ENCODE measurements around the gene PLOD3.

Gene PLOD3

DNA sequence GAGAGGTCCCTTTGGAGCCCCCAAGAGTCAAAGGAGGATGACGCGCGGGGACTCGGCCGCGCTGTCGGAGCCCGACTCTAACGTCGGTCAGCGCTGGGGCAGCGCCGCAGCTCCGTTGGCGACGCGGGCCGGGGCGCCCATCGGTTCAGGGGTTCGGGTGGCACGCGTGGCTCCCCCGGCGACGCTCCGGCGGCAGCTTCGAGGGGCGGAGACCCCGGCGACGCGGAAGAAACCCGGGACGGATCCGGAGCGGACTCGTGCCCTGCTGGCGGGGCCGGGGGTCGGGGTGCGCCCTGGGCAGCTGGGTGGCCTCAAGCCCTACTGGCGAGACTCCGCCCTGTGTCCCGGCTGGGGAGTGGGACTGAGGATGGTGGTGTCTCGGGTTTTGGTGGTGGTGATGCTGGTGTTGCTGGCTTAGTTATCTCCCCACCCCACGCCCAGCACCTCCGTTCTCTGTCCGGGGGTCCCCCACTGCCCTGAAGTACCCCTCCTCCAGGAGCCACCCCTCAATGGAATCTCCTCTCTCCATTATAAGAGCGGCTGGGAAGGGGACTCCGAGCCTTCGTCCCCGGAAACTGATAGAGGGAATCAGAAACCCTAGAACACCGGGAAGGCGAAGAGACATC, 37.1 kb downstream of the PLOD3 start, which contains the start of gene NAT16:
Gene NAT16, minus strand, starts transcription at position 164 of the 626 bp plus-strand sequence. CDS start 5,486 bp downstream, outside the sequence.
- Mint-ChIP-seq H3K4me3 (peak within 1 kb of the TSS; percentile 75), H3K36me3 (no peaks in the 10 kb centered on the region), H3K9me3 (no peaks in the 10 kb centered on the region), H3K27ac (no peak within 1 kb of the TSS), H3K27me3 (peaks cover 51% of the 10 kb centered on the region), H3K4me1 (peaks cover 12% of the 10 kb centered on the region)

DNA sequence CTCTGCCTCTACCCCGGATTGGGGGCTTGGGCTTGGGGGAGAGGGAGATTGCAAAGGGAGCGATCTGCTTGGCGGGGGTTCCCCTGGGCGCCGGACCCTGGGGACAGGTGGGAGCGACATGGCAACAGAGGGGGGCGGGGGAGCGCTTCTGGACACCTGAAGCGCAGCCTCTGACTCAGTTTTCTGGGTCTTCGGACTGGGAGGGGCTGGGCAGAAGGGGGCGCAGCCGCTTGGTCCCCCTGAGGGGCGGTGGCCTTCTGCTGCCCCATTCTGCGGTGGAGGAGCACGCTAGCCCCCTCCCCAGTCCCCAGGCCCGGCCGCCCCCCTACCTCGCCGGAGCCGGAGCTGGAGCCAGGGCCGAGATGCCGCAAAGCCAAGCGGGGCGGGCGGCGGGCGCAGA, 37.7 kb downstream of the PLOD3 start:
- H3K9me3 Mint-ChIP-seq, result no peaks in the 10 kb centered on the region
- peaks cover 16% of the 10 kb centered on the region for H3K4me1 Mint-ChIP-seq
- no peak overlapping the region for H3K4me3 Mint-ChIP-seq
- no peaks in the 10 kb centered on the region for H3K36me3 Mint-ChIP-seq
- H3K27me3 Mint-ChIP-seq, result peaks cover 54% of the 10 kb centered on the region
- no peak overlapping the region for H3K27ac Mint-ChIP-seq

DNA sequence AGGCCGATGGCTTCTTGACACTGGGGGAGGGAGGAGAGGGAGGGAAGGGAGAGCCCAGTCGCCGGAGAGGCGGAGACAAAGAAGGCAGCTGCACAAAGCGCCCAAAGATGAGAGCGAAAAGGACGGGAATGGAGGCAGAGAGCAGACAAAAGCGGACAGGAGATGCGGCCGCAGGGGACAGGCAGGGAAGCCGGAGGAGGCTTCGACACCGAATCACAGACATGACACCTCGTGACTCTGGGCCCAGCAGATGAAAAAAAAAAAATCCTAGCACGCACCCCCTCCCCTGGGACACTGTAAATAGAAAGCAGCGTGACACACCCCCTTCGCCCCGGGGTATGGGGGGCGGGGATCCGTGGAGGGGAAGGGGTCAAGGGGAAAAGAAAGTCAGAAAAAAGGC, 38.3 kb downstream of the PLOD3 start:
- Mint-ChIP-seq H3K4me1 (peaks cover 21% of the 10 kb centered on the region), H3K27me3 (peaks cover 55% of the 10 kb centered on the region), H3K4me3 (peak overlapping the region; percentile 75), H3K9me3 (no peaks in the 10 kb centered on the region), H3K27ac (no peak overlapping the region), H3K36me3 (no peaks in the 10 kb centered on the region)

DNA sequence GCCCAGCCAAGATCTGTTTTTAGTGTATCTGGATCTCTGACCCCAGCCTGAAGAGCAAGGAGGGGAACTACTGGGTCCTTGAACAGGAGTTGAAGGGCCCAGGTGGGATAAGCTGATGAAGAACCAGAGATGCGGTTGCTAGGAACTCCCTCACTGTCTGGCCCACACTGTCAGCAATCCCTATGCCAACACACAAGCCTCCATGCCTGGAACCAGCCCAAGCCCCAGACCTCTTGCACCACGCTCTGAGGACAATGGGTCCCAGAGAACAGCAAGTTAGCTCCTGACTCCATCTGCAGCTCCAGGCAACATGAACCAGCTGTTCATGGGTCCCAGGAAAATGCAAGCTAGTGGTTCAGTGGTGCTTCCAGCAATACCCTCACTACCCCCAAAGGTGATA, 39.7 kb downstream of the PLOD3 start:
- Mint-ChIP-seq H3K4me1 (peaks cover 34% of the 10 kb centered on the region), H3K36me3 (peaks cover 2% of the 10 kb centered on the region), H3K27me3 (peaks cover 60% of the 10 kb centered on the region), H3K27ac (no peak overlapping the region), H3K4me3 (no peak overlapping the region), H3K9me3 (no peaks in the 10 kb centered on the region)

DNA sequence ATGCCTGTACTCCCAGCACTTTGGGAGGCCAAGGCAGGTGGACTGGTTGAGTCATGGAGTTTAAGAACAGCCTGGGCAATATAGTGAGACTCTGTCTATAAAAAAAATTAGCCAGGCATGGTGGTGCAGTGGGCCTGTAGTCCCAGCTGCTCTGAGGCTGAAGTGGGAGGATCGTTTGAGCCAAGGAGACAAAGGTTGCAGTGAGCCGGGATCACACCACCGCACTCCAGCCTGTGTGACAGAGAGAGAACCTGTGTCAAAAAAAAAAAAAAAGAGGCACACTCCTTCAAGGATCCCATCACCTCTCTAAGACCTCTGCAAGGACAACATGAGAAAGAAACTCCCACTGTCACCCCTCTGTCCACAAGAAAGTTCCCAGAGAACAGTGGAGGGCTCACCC, 41.7 kb downstream of the PLOD3 start:
- Mint-ChIP-seq H3K9me3 (no peaks in the 10 kb centered on the region), H3K36me3 (peaks cover 2% of the 10 kb centered on the region), H3K4me3 (no peak overlapping the region), H3K4me1 (peaks cover 47% of the 10 kb centered on the region), H3K27ac (no peak overlapping the region), H3K27me3 (peaks cover 61% of the 10 kb centered on the region)

DNA sequence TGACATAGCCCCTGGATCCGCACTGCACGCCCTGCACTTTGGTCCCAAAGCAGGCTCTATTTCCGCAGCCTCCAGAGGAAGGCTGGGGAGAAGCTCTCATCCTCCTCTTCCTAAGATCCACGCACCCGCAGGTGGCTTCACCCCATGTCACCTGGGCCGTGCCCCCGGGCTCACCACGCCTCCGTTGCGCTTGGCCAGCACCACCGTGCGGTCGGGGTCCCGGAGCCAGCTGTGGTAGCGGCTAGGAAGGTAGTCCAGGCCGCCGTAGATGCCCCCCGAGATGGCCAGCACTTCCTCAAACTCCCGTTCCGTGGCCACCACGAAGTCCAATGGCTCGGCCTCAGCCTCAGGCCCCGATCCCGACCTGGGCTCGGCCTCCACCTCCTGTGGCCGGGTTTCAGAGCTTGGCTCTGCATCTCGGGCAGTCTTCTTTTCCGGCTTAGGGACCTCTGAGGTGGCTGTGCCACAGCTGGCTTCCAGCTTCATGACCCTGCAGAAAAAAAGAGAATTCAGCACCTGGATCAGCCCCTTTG, 43.0 kb downstream of the PLOD3 start:
- no peak overlapping the region for H3K27ac Mint-ChIP-seq
- H3K36me3 Mint-ChIP-seq, result peaks cover 2% of the 10 kb centered on the region
- H3K4me3 Mint-ChIP-seq, result peak overlapping the region; percentile 51

DNA sequence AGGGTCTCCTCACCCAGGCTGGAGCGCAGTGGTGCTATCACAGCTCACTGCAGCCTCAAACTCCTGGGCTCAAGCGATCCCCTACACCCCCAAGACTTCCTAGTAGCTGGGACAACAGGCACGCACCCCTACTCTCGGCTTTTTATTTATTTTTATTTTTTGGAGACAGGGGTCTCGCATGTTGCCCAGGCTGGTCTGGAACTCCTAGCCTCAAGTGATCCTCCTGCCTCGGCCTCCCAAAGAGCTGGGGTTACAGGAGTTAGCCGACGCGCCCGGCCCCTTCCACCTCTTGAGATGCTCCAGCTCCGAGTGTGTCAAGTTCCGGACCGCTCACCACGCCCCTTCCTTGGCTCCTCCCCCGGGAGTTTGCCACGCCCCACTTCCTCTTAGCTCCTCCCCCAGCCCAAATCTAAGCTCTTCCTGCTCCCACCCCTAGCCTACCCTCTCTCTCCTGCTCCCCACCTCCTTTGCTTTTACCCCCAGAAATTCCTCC, 43.6 kb downstream of the PLOD3 start:
- Mint-ChIP-seq H3K4me1 (peaks cover 54% of the 10 kb centered on the region), H3K36me3 (peaks cover 2% of the 10 kb centered on the region), H3K9me3 (no peaks in the 10 kb centered on the region), H3K27me3 (peaks cover 64% of the 10 kb centered on the region), H3K4me3 (peak overlapping the region; percentile 51), H3K27ac (peak overlapping the region; percentile 51)

More for the DNA sequence above, 43.0 kb downstream of the PLOD3 start:
- Mint-ChIP-seq H3K27me3 (peaks cover 65% of the 10 kb centered on the region), H3K4me1 (peaks cover 54% of the 10 kb centered on the region), H3K9me3 (no peaks in the 10 kb centered on the region)

DNA sequence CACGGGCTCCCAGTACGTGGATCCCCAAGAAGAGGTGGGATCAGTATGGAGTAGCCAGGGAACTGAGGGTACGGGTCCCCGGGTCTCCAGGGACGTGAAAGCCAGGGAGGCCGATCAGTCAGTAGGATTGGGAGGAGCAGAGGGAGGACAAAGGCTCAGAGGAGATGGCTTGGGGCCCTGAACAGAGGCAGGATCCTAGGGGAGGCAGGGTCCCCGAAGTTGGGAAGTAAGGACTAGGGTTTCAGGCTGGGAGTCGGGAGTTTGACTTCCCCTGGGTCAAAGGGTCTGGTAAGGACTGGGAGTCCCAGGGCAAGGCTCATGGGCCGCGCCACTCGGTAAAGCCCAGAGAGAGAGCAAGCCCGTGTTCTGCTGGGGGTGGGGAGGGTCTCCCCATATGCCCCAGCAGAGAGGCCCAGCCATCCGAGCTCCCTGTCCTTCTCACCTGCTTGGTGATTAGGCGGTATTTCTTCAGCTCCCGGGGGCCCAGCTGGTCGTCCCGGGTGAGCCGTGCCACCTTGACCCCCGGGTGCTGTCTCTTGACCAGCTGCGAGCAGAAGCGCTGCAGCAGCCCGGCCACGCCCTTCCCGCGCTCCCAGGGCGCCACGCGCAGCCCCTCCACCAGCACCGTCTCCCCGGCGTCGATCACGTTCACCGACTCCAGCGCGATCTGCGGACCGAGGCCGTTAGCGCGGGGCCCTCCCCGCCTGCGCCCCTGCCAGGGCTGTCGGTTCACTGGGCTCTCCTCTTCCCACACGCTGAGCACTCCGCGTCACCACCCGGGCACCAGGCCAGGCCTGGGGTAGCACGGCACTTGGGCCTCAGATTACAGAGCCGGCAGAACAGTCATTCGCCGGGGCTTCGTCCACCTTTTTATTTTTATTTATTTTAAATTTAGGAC, 44.3 kb downstream of the PLOD3 start:
- Mint-ChIP-seq H3K9me3 (no peaks in the 10 kb centered on the region), H3K27ac (peak overlapping the region; percentile 23), H3K4me1 (peaks cover 60% of the 10 kb centered on the region), H3K36me3 (peaks cover 2% of the 10 kb centered on the region), H3K4me3 (peak overlapping the region; percentile 11), H3K27me3 (peaks cover 66% of the 10 kb centered on the region)

DNA sequence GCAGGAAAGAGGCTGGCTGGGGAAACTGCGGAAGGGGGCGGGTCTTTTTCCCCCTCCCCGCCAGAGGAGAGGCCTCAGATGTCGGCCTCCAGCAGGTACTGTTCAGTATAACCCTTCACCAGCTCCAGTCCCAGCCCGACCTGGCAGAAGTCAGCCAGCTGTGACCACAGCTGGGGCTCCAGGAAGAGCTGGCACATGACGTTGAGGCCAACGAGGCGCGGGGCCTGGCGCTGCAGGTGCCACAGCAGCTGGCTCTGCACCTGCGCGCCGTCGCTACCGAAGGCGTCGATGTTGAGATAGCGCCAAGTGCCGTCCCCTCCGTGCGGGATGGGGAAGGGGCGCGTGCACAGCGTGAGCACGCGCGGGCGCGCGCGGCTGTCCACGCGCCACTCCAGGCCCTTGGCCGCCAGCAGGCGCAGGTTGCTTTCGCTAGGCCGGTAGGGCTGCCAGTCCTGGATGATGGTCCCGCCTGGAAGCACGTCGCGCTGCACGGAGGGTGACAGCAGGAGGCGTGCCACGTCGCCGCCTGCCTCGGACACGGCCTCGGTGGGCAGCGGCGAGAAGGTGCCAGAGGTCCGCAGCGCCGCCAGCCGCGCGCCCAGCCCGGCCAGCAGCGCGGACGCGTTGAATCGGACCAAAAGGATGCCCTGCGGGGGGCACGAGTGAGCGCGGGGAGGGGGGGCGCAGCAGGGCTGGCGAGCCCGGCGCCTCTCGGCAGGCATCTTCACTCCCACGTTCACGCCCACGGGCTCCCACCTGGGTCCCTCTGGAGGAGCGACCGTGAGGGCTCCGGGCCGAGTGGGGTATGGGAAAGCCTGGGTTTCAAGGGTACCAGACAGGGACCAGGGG, 45.2 kb downstream of the PLOD3 start:
- H3K9me3 Mint-ChIP-seq, result no peaks in the 10 kb centered on the region
- peak overlapping the region; percentile 64 for H3K4me3 Mint-ChIP-seq
- H3K27me3 Mint-ChIP-seq, result peaks cover 64% of the 10 kb centered on the region
- peak overlapping the region; percentile 23 for H3K27ac Mint-ChIP-seq
- peaks cover 65% of the 10 kb centered on the region for H3K4me1 Mint-ChIP-seq
- peaks cover 2% of the 10 kb centered on the region for H3K36me3 Mint-ChIP-seq

DNA sequence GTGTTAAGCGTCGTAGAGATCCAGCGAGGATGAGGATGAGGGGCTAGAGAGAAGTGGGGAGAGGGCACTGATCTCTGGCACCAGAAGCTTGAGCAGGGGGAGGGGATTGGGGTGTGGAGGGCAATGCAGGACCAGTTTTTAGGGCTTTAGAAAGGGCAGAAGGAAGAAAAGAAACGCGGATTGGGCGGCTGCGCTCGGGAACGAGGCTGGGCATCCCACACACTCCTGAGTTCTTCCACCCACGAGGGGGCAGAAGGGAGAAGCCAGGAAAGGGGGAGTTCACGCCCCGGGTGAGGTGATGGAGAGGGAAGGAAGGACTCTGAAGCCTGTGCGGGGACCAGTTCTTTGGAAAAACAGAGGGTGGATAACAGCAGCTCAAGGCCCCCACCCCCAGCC, 45.9 kb downstream of the PLOD3 start:
- peaks cover 60% of the 10 kb centered on the region for H3K27me3 Mint-ChIP-seq
- H3K4me1 Mint-ChIP-seq, result peaks cover 71% of the 10 kb centered on the region
- peak overlapping the region; percentile 64 for H3K4me3 Mint-ChIP-seq
- H3K27ac Mint-ChIP-seq, result no peak overlapping the region
- H3K9me3 Mint-ChIP-seq, result no peaks in the 10 kb centered on the region
- peaks cover 2% of the 10 kb centered on the region for H3K36me3 Mint-ChIP-seq

DNA sequence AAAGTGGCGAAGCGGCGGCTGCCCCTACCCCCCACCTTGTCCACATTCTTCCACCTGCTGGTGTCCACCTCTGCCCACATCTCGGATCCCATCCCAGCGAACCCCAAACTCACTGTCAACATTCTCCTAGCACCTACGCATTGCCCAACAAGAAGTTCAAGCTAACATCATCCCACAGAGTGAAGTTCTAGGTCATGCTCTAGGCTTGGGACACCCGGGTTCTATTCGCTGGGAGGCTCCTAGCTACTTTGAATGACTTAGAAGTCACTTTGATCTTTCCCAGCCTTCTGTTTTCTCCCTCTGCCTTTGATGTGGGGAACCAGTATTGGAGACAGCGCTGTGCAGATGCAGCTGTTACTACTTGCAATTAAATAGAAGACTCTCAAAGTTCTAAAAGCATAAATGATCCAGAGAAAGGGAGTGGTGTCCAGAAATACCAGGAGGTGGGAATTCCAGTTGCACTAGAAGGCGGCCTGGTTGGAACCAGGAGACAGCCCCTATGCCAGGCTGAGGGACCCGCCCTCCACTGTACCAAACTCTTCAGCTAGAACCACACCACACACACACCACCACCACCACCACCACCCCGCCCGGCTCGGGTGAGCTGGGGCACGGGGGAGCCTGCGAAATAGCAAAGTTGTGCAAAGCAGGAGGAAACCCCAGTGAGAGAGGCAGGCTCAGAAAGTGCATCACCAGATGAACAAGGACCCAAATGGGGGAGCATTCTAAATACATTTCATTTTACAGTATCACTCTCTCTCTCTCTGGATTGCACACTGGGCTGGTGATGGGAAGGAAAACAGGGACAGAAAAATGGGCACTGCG, 46.6 kb downstream of the PLOD3 start:
- Mint-ChIP-seq H3K27ac (peak overlapping the region; percentile 47), H3K9me3 (no peaks in the 10 kb centered on the region), H3K4me3 (peak overlapping the region; percentile 64), H3K27me3 (peaks cover 60% of the 10 kb centered on the region), H3K36me3 (peaks cover 2% of the 10 kb centered on the region), H3K4me1 (peaks cover 77% of the 10 kb centered on the region)

DNA sequence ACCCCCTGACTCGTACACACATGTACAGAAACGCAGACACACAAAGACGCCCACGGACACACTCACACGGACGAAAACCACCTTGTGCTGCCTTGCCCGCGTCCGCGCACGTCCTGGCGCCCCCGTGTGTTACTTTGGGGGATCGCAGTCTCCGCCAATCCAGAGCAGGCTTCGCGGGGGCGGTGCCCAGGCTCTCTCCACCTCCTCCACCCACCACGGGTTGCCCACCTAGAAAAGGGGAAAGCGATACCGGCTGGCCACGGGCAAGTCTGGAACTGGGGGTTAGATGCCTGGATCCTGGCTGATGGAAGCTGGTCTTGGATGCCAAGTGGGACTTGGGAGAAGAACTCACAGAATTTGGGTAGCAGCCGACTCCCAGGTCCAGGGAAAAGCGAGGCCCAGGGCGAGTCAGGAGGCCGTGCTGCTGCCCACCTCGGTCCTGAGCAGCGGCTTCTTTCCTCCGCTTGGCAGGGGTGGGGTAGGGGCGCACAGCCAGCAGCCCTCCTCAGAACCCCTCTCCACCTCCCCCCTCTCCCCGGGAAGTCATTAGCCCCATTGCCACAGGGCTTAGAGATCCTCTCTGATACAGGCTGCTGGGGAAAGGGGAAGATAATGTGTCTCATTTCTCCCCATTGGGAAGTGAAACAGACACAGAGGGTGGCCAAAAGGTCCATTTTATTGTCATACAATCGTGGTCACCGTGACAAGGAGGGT, 47.4 kb downstream of the PLOD3 start:
- H3K27me3 Mint-ChIP-seq, result peaks cover 58% of the 10 kb centered on the region
- H3K36me3 Mint-ChIP-seq, result peaks cover 2% of the 10 kb centered on the region

DNA sequence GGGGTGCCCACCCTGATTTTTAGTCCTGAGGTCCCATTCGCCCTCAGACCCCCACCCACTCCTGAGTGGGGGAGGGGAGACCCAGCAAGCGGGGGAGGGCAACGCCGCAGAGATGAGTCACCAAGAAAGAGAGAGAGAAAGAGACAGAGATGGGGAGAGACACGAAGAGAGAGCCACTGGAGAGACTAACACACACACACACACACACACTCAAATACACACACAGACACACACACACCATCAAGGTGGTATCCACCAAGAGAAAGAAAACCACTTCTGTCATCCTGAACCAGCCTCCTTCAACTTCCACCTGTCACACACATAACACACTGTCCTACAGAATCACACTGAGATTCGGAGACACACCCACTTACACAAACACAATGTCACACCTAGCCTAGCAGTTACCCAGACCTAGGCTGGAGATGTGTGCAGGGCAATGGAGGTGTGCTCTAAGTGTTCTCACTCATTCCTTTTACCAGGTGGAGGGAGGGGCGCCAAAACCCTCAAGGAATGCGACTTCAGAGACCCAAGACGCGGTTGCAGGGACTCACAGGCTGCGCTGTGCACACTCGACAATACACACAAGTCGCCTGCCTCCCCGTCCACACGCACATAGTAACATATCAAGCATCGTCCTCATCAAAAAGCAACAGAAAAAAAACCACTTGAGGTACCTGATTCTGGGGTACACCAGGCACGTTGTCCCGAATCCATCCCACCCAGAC, 48.1 kb downstream of the PLOD3 start:
- Mint-ChIP-seq H3K27me3 (peaks cover 55% of the 10 kb centered on the region), H3K27ac (no peak overlapping the region), H3K4me1 (peaks cover 80% of the 10 kb centered on the region), H3K9me3 (no peaks in the 10 kb centered on the region), H3K4me3 (peak overlapping the region; percentile 7), H3K36me3 (peaks cover 2% of the 10 kb centered on the region)

More for the DNA sequence above, 47.4 kb downstream of the PLOD3 start:
- Mint-ChIP-seq H3K9me3 (no peaks in the 10 kb centered on the region), H3K4me1 (peaks cover 80% of the 10 kb centered on the region), H3K27ac (no peak overlapping the region), H3K4me3 (peak overlapping the region; percentile 7)

Data from activated naive CD4-positive, alpha-beta T cell treated with anti-CD3 and anti-CD28 coated beads, Interleukin-2, amount 50 U/mL, for 24 hours (primary cell).